Measurements from ENCODE around the gene NEDD4L. TPM values are rescaled to one million over a fixed set of nuclear protein-coding genes. Genes with fewer than 3 reads are reported as not detected.

Gene NEDD4L
- total RNA-seq, 2 experiments from 2014 or later, result 11.2 to 13.7 TPM

- Mint-ChIP-seq H3K27ac (no peak overlapping the region), H3K4me3 (no peak overlapping the region)
- POLR2A ChIA-PET, result no interaction called here
Measured at GRCh38 chr18:58234359-58234741, 190.3 kb downstream of the NEDD4L start.

DNA sequence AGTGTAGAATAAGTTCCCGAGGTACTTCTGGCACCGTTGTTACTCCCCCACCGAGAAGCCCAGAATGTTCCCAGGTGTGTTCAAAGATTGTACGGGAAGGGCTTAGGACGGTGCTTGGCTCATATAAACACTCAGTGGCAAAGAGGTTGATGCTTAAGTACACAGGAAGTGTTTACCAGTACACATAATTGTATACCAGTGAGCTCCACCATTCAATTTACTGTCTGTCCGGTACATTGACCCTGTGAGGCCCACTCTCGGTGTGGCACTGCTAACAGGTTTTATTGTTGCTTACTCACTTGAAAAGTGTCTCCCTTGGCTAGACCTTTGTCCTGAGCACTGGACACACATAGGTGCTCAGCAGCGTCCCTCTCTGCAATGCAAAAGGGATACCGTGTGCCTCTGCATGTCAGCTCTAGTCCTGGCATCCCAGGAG lies 191.0 kb downstream of the NEDD4L start:
- no peak for DNase-seq
- no peaks in the 10 kb centered on the region for H3K4me1 Mint-ChIP-seq (ENCODE audit: low read depth)
- H3K9me3 Mint-ChIP-seq, result no peaks in the 10 kb centered on the region
- ATAC-seq (ENCODE audit: poor library complexity), result no peak
- no peaks in the 10 kb centered on the region for H3K36me3 Mint-ChIP-seq (ENCODE audit: low read depth)
- Histone ChIP-seq H3K36me3 (ENCODE audit: insufficient read depth, low read length) (no peaks in the 10 kb centered on the region), H3K27me3 (ENCODE audit: control insufficient read depth in 1 of 2, insufficient read depth in 2 of 2, low read length in 2 of 2) (no peaks in the 10 kb centered on the region), H3K9me3 (ENCODE audit: control insufficient read depth in 1 of 2, insufficient read depth in 1 of 2, low read length in 2 of 2) (no peaks in the 10 kb centered on the region), H3K4me1 (ENCODE audit: insufficient read depth, low read length) (no peaks in the 10 kb centered on the region), H3K27ac (ENCODE audit: low read depth in 1 of 2, low read length in 2 of 2) (no peak overlapping the region), H3K4me3 (ENCODE audit: low read length) (no peak overlapping the region)
- no peaks in the 10 kb centered on the region for H3K27me3 Mint-ChIP-seq
- no peak for TF ChIP-seq CTCF (IDR thresholded peaks at IDR 0.05)
- H3K27ac Mint-ChIP-seq, result no peak overlapping the region
- no peak overlapping the region for H3K4me3 Mint-ChIP-seq
- ChIA-PET CTCF (no interaction called here), POLR2A (no interaction called here)
- intact Hi-C loops (cut with DNase I, micrococcal nuclease), result no loop called here

More at GRCh38 chr18:58234359-58234741, 190.3 kb downstream of the NEDD4L start:
- Histone ChIP-seq H3K4me3 (ENCODE audit: low read length) (no peak overlapping the region), H3K27ac (ENCODE audit: low read depth in 1 of 2, low read length in 2 of 2) (no peak overlapping the region), H3K36me3 (ENCODE audit: insufficient read depth, low read length) (no peaks in the 10 kb centered on the region), H3K9me3 (ENCODE audit: control insufficient read depth in 1 of 2, insufficient read depth in 1 of 2, low read length in 2 of 2) (no peaks in the 10 kb centered on the region), H3K4me1 (ENCODE audit: insufficient read depth, low read length) (no peaks in the 10 kb centered on the region), H3K27me3 (ENCODE audit: control insufficient read depth in 1 of 2, insufficient read depth in 2 of 2, low read length in 2 of 2) (no peaks in the 10 kb centered on the region)
- H3K9me3 Mint-ChIP-seq, result no peaks in the 10 kb centered on the region
- intact Hi-C loops (cut with DNase I, micrococcal nuclease), result no loop called here
- no peaks in the 10 kb centered on the region for H3K4me1 Mint-ChIP-seq (ENCODE audit: low read depth)
- no peaks in the 10 kb centered on the region for H3K27me3 Mint-ChIP-seq
- DNase-seq (no peak), ATAC-seq (ENCODE audit: poor library complexity) (no peak)
- H3K36me3 Mint-ChIP-seq (ENCODE audit: low read depth), result no peaks in the 10 kb centered on the region
- TF ChIP-seq CTCF (IDR thresholded peaks at IDR 0.05), result no peak
- CTCF ChIA-PET, result no interaction called here

DNA sequence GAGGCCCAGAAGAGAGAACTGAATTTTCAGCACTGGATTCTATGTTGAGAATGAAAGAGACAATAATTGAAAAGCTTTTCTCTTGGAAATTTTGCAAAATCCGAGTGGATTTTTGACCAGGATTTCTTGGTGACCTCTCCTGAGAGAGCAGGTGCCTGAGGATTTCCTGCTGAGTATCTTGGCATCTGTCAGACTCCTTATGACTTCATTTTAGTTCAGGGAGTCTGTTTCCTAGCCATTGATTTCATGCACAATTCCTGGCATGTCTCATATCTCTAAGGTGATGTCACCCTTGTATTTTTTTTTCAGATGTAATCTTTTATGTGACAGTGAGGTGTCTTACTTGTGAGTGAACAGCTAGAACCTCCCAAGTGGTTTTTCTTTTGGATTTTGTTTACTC lies 195.9 kb downstream of the NEDD4L start:
- TF ChIP-seq CTCF (IDR thresholded peaks at IDR 0.05), result no peak
- no peaks in the 10 kb centered on the region for H3K9me3 Mint-ChIP-seq
- H3K4me3 ChIP-seq (ENCODE audit: low read length), result no peak overlapping the region
- H3K4me3 Mint-ChIP-seq, result no peak overlapping the region
- no peak overlapping the region for H3K27ac Mint-ChIP-seq
- no peaks in the 10 kb centered on the region for H3K9me3 ChIP-seq (ENCODE audit: control insufficient read depth in 1 of 2, insufficient read depth in 1 of 2, low read length in 2 of 2)
- no peak for DNase-seq
- H3K36me3 Mint-ChIP-seq (ENCODE audit: low read depth), result no peaks in the 10 kb centered on the region
- CTCF ChIA-PET, result no interaction called here
- intact Hi-C loops (cut with DNase I, micrococcal nuclease), result no loop called here
- POLR2A ChIA-PET, result no interaction called here
- H3K36me3 ChIP-seq (ENCODE audit: insufficient read depth, low read length), result no peaks in the 10 kb centered on the region
- H3K4me1 Mint-ChIP-seq (ENCODE audit: low read depth), result no peaks in the 10 kb centered on the region
- H3K4me1 ChIP-seq (ENCODE audit: insufficient read depth, low read length), result no peaks in the 10 kb centered on the region
- H3K27ac ChIP-seq (ENCODE audit: low read depth in 1 of 2, low read length in 2 of 2), result no peak overlapping the region
- H3K27me3 ChIP-seq (ENCODE audit: control insufficient read depth in 1 of 2, insufficient read depth in 2 of 2, low read length in 2 of 2), result no peaks in the 10 kb centered on the region
- no peak for ATAC-seq (ENCODE audit: poor library complexity)
- no peaks in the 10 kb centered on the region for H3K27me3 Mint-ChIP-seq

All from CD4-positive, alpha-beta T cell (primary cell).